A549 (cell line): ENCODE data around the gene PRR5. TPM values are rescaled to one million over a fixed set of nuclear protein-coding genes. Genes with fewer than 3 reads are reported as not detected.

ENCODE experiments used
- ATAC-seq, 2 experiments: fragments of 200-7000 bp in 1 of 2; fragments of >200 bp in 1 of 2; cut with Nextera tagmentation in 1 of 2; cut with Tn5 transposase in 1 of 2; 3 replicates each; pipeline versions ENCODE4 v1.8.0 to v1.9.1; 2018 to 2020; ENCODE audit warnings: mild to moderate bottlenecking in 1 of 2, moderate library complexity in 1 of 2
- CTCF ChIA-PET: fragments of 300-600 bp; sonication (Branson Sonifier 250); formaldehyde crosslinking; extraction: SDS; loops from one replicate; lab custom pipeline; 2021; ENCODE audit warnings: antibody characterized with exemption, inconsistent platforms; lab: Yijun Ruan, JAX
- POLR2A ChIA-PET: fragments of 350-600 bp; formaldehyde crosslinking; extraction: SDS; loops from one replicate; lab custom pipeline; 2021; ENCODE audit warnings: antibody characterized with exemption, inconsistent platforms; lab: Yijun Ruan, JAX
- DNase-seq, 2 experiments: peaks; one replicate each; pipeline versions ENCODE4 v3.0.0 to v3.0.0-alpha.2; 2011 to 2016; ENCODE audit warnings: low read depth in 1 of 2, low spot score in 1 of 2
- FAIRE-seq: peaks from 2 replicates; lab custom pipeline; 2011; peaks lifted over from hg19 to GRCh38; lab: Jason Lieb, UNC
- H3K27ac ChIP-seq, 2 experiments: fragments of >200 bp; sonication (Bioruptor Twin); formaldehyde crosslinking; 3 replicates each; pipeline ENCODE4 v1.5.1; 2016 to 2017
- H3K4me1 ChIP-seq: fragments of >200 bp; sonication (Bioruptor Twin); formaldehyde crosslinking; 3 replicates; pipeline ENCODE4 v1.6.1; 2016
- H3K4me2 ChIP-seq: fragments of >200 bp; sonication (Bioruptor Twin); formaldehyde crosslinking; 3 replicates; pipeline ENCODE4 v1.6.1; 2016
- H3K4me3 ChIP-seq: fragments of >200 bp; sonication (Bioruptor Twin); formaldehyde crosslinking; 3 replicates; pipeline ENCODE4 v1.5.1; 2016
- H3K9me3 ChIP-seq: fragments of >200 bp; sonication (Bioruptor Twin); formaldehyde crosslinking; 3 replicates; pipeline ENCODE4 v1.6.1; 2016
- BHLHE40 ChIP-seq: IDR thresholded peaks from 2 replicates; pipeline ENCODE4 v1.6.1; 2012; ENCODE audit warnings: low read depth, low read length, inconsistent platforms
- CEBPB ChIP-seq, 2 experiments: fragments of >200 bp in 1 of 2; sonication (Bioruptor Twin) in 1 of 2; formaldehyde crosslinking in 1 of 2; IDR thresholded peaks; 2 replicates each; pipeline ENCODE4 v1.6.1; 2012 to 2016
- E2F6 ChIP-seq: IDR thresholded peaks from 2 replicates; pipeline ENCODE4 v1.6.1; 2012; ENCODE audit warnings: low read depth, borderline replicate concordance
- ELK1 ChIP-seq: fragments of 150-350 bp; IDR thresholded peaks from 2 replicates; pipeline ENCODE4 v1.6.1; 2014; ENCODE audit warnings: low read depth, mild to moderate bottlenecking, low read length
- FOSB ChIP-seq: fragments of 250-450 bp; sonication (Bioruptor Pico); IDR thresholded peaks from 2 replicates; pipeline ENCODE4 v1.5.0; 2020; ENCODE audit warnings: mild to moderate bottlenecking, moderate library complexity
- FOSL2 ChIP-seq, 2 experiments: fragments of 450-650 bp in 1 of 2; fragments of >200 bp in 1 of 2; sonication (Bioruptor Twin) in 1 of 2; formaldehyde crosslinking; IDR thresholded peaks; 2 replicates each; pipeline versions ENCODE4 v1.5.0 to v1.6.1; 2016 to 2020; ENCODE audit warnings: mild to moderate bottlenecking in 1 of 2, moderate library complexity in 1 of 2
- GATA3 ChIP-seq: IDR thresholded peaks from 2 replicates; pipeline ENCODE4 v1.6.1; 2012; ENCODE audit warnings: borderline replicate concordance
- HES2 ChIP-seq: fragments of >200 bp; sonication (Bioruptor Twin); formaldehyde crosslinking; IDR thresholded peaks from 2 replicates; pipeline ENCODE4 v1.6.1; 2016
- HOXA7 ChIP-seq: fragments of 250-450 bp; sonication (Bioruptor Pico); IDR thresholded peaks from 2 replicates; pipeline ENCODE4 v1.5.0; 2020; ENCODE audit warnings: mild to moderate bottlenecking, moderate library complexity
- HOXB13 ChIP-seq: fragments of 250-450 bp; sonication (Bioruptor Pico); IDR thresholded peaks from 2 replicates; pipeline ENCODE4 v1.5.0; 2020; ENCODE audit warnings: low read depth, mild to moderate bottlenecking, moderate library complexity
- JUN ChIP-seq, 2 experiments: fragments of >200 bp; sonication (Bioruptor Twin); formaldehyde crosslinking; IDR thresholded peaks; 2 replicates in 1 of 2; 3 replicates in 1 of 2; pipeline ENCODE4 v1.6.1; 2016 to 2017
- KDM1A ChIP-seq: fragments of 200-600 bp; sonication (generic); IDR thresholded peaks from 2 replicates; pipeline ENCODE4 v1.6.1; 2016; ENCODE audit warnings: low read depth, mild to moderate bottlenecking
- KDM5A ChIP-seq: fragments of 200-600 bp; sonication (generic); IDR thresholded peaks from 2 replicates; pipeline ENCODE4 v1.6.1; 2016; ENCODE audit warnings: antibody characterized with exemption, mild to moderate bottlenecking
- NPAS2 ChIP-seq: fragments of 250-450 bp; sonication (Bioruptor Pico); IDR thresholded peaks from 2 replicates; pipeline ENCODE4 v1.8.0; 2022; ENCODE audit warnings: mild to moderate bottlenecking, moderate library complexity, borderline replicate concordance
- PHF8 ChIP-seq: fragments of 200-600 bp; sonication (generic); IDR thresholded peaks from 2 replicates; pipeline ENCODE4 v1.6.1; 2016; ENCODE audit warnings: low read depth, mild to moderate bottlenecking, antibody characterized with exemption, moderate library complexity, borderline replicate concordance
- POLR2AphosphoS2 ChIP-seq: conservative IDR thresholded peaks from 2 replicates; pipeline ENCODE4 v1.6.1; 2012; ENCODE audit warnings: low read length, improper control_type of control experiment, inconsistent platforms
- SREBF2 ChIP-seq: fragments of 450-650 bp; IDR thresholded peaks from 2 replicates; pipeline ENCODE4 v1.6.1; 2014; ENCODE audit warnings: mild to moderate bottlenecking, moderate library complexity
- USF2 ChIP-seq: fragments of 450-650 bp; IDR thresholded peaks from 2 replicates; pipeline ENCODE4 v1.6.1; 2014; ENCODE audit warnings: antibody characterized with exemption
- ZFP36 ChIP-seq: fragments of 450-650 bp; IDR thresholded peaks from 2 replicates; pipeline ENCODE4 v1.6.1; 2014; ENCODE audit warnings: borderline replicate concordance; ENCODE audit not compliant: partially characterized antibody
- ZSCAN20 ChIP-seq: fragments of 250-450 bp; sonication (Bioruptor Pico); IDR thresholded peaks from 2 replicates; pipeline ENCODE4 v1.8.0; 2022; ENCODE audit warnings: mild to moderate bottlenecking, moderate library complexity
- WGBS: methylation state at CpG from one replicate; pipeline ENCODE4 v1.1.6; 2017; ENCODE audit errors: missing lambda C conversion rate; 5-methylcytosine and 5-hydroxymethylcytosine counted together
- polyA plus RNA-seq, 4 experiments: library from polyadenylated mRNA; depleted of rRNA in 3 of 4; stranded (reverse); fragments of >200 nt; fragmentation: RNase III in 1 of 4; extraction: RNeasy Plus Mini Kit Qiagen cat#74134 plus additional on column Dnase treatment in 1 of 4; gene quantifications; 2 replicates in 3 of 4; 3 replicates in 1 of 4; pipeline ENCODE4 v1.2.3, GENCODE V29; 2011 to 2017
- TF ChIP-seq, protein P1 (sequence below): fragments of 250-450 bp; sonication (Bioruptor Pico); IDR thresholded peaks from 2 replicates; pipeline ENCODE4 v1.5.0; 2021; ENCODE audit warnings: mild to moderate bottlenecking, moderate library complexity, borderline replicate concordance
- TF ChIP-seq, protein P2 (sequence below): IDR thresholded peaks from 2 replicates; pipeline ENCODE4 v1.6.1; 2012

Gene PRR5
- polyA plus RNA-seq, 2 of the 4 experiments (the other 2 are of a cell fraction) = 7.1 to 19.5 TPM

DNA sequence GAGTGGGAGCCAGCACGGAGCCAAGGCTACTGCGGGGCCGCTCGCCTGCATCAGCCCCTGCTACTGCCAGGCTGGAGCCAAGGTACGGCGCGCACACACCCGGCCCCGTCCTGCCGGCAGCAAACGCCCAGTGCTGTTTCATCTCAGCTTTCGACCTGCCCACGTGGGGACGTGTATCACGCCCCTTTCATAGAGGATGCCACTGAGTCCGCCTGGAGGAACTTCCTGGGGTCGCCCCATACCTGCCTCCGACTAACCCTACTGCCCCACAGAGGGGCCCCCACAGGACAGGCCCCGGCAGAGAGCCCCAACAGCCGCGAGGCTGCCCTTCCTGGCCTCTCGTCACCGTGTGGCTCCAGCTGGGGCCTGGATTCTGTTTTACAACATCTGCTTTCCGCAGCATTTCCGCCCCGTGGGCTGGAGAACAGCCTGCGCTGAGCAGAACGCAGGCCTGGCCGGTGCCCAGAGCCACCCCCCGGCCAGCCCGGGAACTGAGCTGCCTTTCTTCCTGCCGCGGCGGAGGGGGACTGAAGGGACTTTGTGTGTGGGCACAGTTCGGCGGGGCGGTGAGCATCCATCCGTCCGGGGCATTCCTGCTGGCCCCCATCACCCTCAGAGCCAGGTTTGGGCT lies 27.5 kb downstream of the PRR5 start:
- Histone ChIP-seq H3K4me3 (no peak overlapping the region), H3K27ac (no peak overlapping the region), H3K4me2 (no peak overlapping the region), H3K9me3 (no peaks in the 10 kb centered on the region), H3K4me1 (no peaks in the 10 kb centered on the region)
- ChIA-PET CTCF (interaction anchor here (0.6 to 2.6 kb wide), 3 partner anchors 15 to 45 kb away, joined by 3 to 10 read pairs (median 3); no protein-coding TSS in a partner anchor), POLR2A (no interaction called here)
- ATAC-seq (no peak), FAIRE-seq (no peak), DNase-seq (no peak)
- WGBS = 89% methylated on average over 7 of the region's 39 CpGs
- TF ChIP-seq FOSB (CRISPR knock-in tag) (no peak), NPAS2 (CRISPR knock-in tag) (no peak), HOXB13 (CRISPR knock-in tag) (no peak), E2F6 (no peak), KDM5A (no peak), BHLHE40 (no peak), FOSL2 (IDR thresholded peaks at IDR 0.05) (no peak), FOSL2 (CRISPR knock-in tag; IDR thresholded peaks at IDR 0.05) (no peak), HES2 (no peak), GATA3 (no peak), CEBPB (IDR thresholded peaks at IDR 0.05) (no peak), SREBF2 (no peak)
- TF ChIP-seq, protein P1, sequence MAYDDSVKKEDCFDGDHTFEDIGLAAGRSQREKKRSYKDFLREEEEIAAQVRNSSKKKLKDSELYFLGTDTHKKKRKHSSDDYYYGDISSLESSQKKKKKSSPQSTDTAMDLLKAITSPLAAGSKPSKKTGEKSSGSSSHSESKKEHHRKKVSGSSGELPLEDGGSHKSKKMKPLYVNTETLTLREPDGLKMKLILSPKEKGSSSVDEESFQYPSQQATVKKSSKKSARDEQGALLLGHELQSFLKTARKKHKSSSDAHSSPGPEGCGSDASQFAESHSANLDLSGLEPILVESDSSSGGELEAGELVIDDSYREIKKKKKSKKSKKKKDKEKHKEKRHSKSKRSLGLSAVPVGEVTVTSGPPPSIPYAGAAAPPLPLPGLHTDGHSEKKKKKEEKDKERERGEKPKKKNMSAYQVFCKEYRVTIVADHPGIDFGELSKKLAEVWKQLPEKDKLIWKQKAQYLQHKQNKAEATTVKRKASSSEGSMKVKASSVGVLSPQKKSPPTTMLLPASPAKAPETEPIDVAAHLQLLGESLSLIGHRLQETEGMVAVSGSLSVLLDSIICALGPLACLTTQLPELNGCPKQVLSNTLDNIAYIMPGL (CRISPR knock-in tag) = no peak

GRCh38 chr22:44730022-44730393 lies 28.0 kb downstream of the PRR5 start:
- Histone ChIP-seq H3K9me3 (no peaks in the 10 kb centered on the region), H3K4me3 (no peak overlapping the region), H3K4me1 (no peaks in the 10 kb centered on the region)
- WGBS = 87% methylated on average over 9 of the region's 14 CpGs
- FAIRE-seq = no peak
- POLR2A ChIA-PET = no interaction called here
- DNase-seq = no peak
- no peak for TF ChIP-seq USF2
- TF ChIP-seq POLR2AphosphoS2 = no peak
- TF ChIP-seq ZFP36 = no peak
- no peak for TF ChIP-seq JUN (IDR thresholded peaks at IDR 0.05)
- TF ChIP-seq HOXA7 (CRISPR knock-in tag) = no peak
- TF ChIP-seq ZSCAN20 (CRISPR knock-in tag) = no peak
- TF ChIP-seq, protein P2, sequence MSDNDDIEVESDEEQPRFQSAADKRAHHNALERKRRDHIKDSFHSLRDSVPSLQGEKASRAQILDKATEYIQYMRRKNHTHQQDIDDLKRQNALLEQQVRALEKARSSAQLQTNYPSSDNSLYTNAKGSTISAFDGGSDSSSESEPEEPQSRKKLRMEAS = no peak
- TF ChIP-seq SREBF2 = no peak
- no peak for TF ChIP-seq ELK1
- no peak for TF ChIP-seq KDM1A
- TF ChIP-seq E2F6 = no peak
- TF ChIP-seq PHF8 = no peak
- TF ChIP-seq, all 56 proteins: peak for 0
- no peak overlapping the region for H3K4me2 ChIP-seq
- CTCF ChIA-PET = interaction anchor here (0.6 to 2.6 kb wide), 4 partner anchors 15 to 419 kb away, joined by 3 to 10 read pairs (median 3); no protein-coding TSS in a partner anchor
- H3K27ac ChIP-seq = no peak overlapping the region
- no peak for ATAC-seq
